ENCODE data around the gene IRX3.

- no peak for TF ChIP-seq POLR2A (IDR thresholded peaks at IDR 0.05; ENCODE audit: low read depth, low read length)
- no peak for TF ChIP-seq POLR2AphosphoS5 (IDR thresholded peaks at IDR 0.05; ENCODE audit: low read depth, low read length)
Measured at GRCh38 chr16:54312502-54312991, 26.0 kb upstream of the IRX3 start.
